GM21619 (cell line): Measurements from ENCODE around the gene ZCCHC4.

Experiments used
- ATAC-seq: cut with Tn5 transposase; IDR thresholded peaks from one replicate; pipeline ENCODE4 v1.9.1; 2021; ENCODE audit not compliant: unreplicated experiment

The ZCCHC4 gene

GRCh38 chr4:25312496-25313200 lies at the start of gene ZCCHC4:
Gene ZCCHC4 (plus strand): TSS chr4:25312774. CDS start chr4:25312810, 36 bp downstream.
- peak; percentile 75 for ATAC-seq

- no peak for ATAC-seq
These were observed 40.7 kb upstream of the ZCCHC4 start for GRCh38 chr4:25271866-25272265.

- ATAC-seq: no peak
These were observed 32.4 kb upstream of the ZCCHC4 start for GRCh38 chr4:25280210-25280609.

GRCh38 chr4:25283948-25284347 lies 28.6 kb upstream of the ZCCHC4 start:
- no peak for ATAC-seq

GRCh38 chr4:25284466-25284865 lies 28.1 kb upstream of the ZCCHC4 start:
- no peak for ATAC-seq

GRCh38 chr4:25290490-25291067 lies 22.0 kb upstream of the ZCCHC4 start:
- no peak for ATAC-seq

- no peak for ATAC-seq
These were observed 21.3 kb upstream of the ZCCHC4 start for GRCh38 chr4:25291158-25291733.

- no peak for ATAC-seq
These were observed 14.9 kb upstream of the ZCCHC4 start for GRCh38 chr4:25297528-25298242.

- ATAC-seq: no peak
These were observed 12.9 kb upstream of the ZCCHC4 start for GRCh38 chr4:25299476-25300203.

GRCh38 chr4:25301471-25301870 lies 11.1 kb upstream of the ZCCHC4 start:
- no peak for ATAC-seq

- no peak for ATAC-seq
These were observed 9.9 kb upstream of the ZCCHC4 start for GRCh38 chr4:25302626-25303025.

- ATAC-seq: no peak
These were observed 9.0 kb upstream of the ZCCHC4 start for GRCh38 chr4:25303578-25303977.

- ATAC-seq: no peak
These were observed 6.0 kb upstream of the ZCCHC4 start for GRCh38 chr4:25306518-25307057.

GRCh38 chr4:25307596-25307995 lies 5.0 kb upstream of the ZCCHC4 start:
- no peak for ATAC-seq

- no peak for ATAC-seq
These were observed 4.3 kb upstream of the ZCCHC4 start for GRCh38 chr4:25308306-25308705.

- no peak for ATAC-seq
These were observed 3.8 kb upstream of the ZCCHC4 start for GRCh38 chr4:25308761-25309160.

- ATAC-seq: peak; percentile 56
These were observed 2.3 kb upstream of the ZCCHC4 start for GRCh38 chr4:25310066-25310802.

GRCh38 chr4:25310803-25311166 lies 1.8 kb upstream of the ZCCHC4 start:
- ATAC-seq: peak; percentile 21

- no peak for ATAC-seq
These were observed 774 bp downstream of the ZCCHC4 start for GRCh38 chr4:25313201-25313895.

GRCh38 chr4:25320336-25320735 lies 7.8 kb downstream of the ZCCHC4 start:
- ATAC-seq: no peak
